ENCODE results near the gene CD22.
"Not testable (repeated sequence)": the region's sequence is repeated elsewhere in the genome, so short reads cannot be mapped to it uniquely, and the experiment has no call there.

Gene CD22

GRCh38 chr19:35358834-35359233, 29.8 kb downstream of the CD22 start:
- not testable (repeated sequence) for DNase-seq (ENCODE audit: low read depth in 2 of 2)

GRCh38 chr19:35359395-35359794, 30.4 kb downstream of the CD22 start:
- not testable (repeated sequence) for DNase-seq (ENCODE audit: low read depth in 2 of 2)

- not testable (repeated sequence) for DNase-seq (ENCODE audit: low read depth in 2 of 2)
Measured at GRCh38 chr19:35360081-35360480, 31.1 kb downstream of the CD22 start.

GRCh38 chr19:35360880-35361420, 32.0 kb downstream of the CD22 start:
- DNase-seq (ENCODE audit: low read depth in 2 of 2): no peak

GRCh38 chr19:35362261-35363000, 33.4 kb downstream of the CD22 start:
- no peak for DNase-seq (ENCODE audit: low read depth in 2 of 2)

GRCh38 chr19:35363001-35363590, 34.1 kb downstream of the CD22 start:
- DNase-seq (ENCODE audit: low read depth in 2 of 2): no peak

GRCh38 chr19:35363711-35364425, 34.9 kb downstream of the CD22 start:
- no peak for DNase-seq (ENCODE audit: low read depth in 2 of 2)

GRCh38 chr19:35365303-35365702, 36.3 kb downstream of the CD22 start:
- no peak for DNase-seq (ENCODE audit: low read depth in 2 of 2)

GRCh38 chr19:35368378-35368777, 39.4 kb downstream of the CD22 start:
- DNase-seq (ENCODE audit: low read depth in 2 of 2): no peak

- no peak for DNase-seq (ENCODE audit: low read depth in 2 of 2)
Measured at GRCh38 chr19:35369522-35369921, 40.5 kb downstream of the CD22 start.

- DNase-seq (ENCODE audit: low read depth in 2 of 2): no peak
Measured at GRCh38 chr19:35370722-35371121, 41.7 kb downstream of the CD22 start, which contains the start of gene GPR42. TSS of gene GPR42 (plus strand) at chr19:35371068. CDS start at chr19:35371360, 292 bp downstream.

- no peak for DNase-seq (ENCODE audit: low read depth in 2 of 2)
Measured at GRCh38 chr19:35373492-35373891, 44.5 kb downstream of the CD22 start.

- not testable (repeated sequence) for DNase-seq (ENCODE audit: low read depth in 2 of 2)
Measured at GRCh38 chr19:35374031-35374430, 45.0 kb downstream of the CD22 start.

GRCh38 chr19:35375505-35376307, 46.7 kb downstream of the CD22 start:
- no peak for DNase-seq (ENCODE audit: low read depth in 2 of 2)

GRCh38 chr19:35377656-35378055, 48.7 kb downstream of the CD22 start:
- DNase-seq (ENCODE audit: low read depth in 2 of 2): no peak

GRCh38 chr19:35378356-35378755, 49.4 kb downstream of the CD22 start:
- no peak for DNase-seq (ENCODE audit: low read depth in 2 of 2)

GRCh38 chr19:35379545-35379944, 50.6 kb downstream of the CD22 start:
- not testable (repeated sequence) for DNase-seq (ENCODE audit: low read depth in 2 of 2)

GRCh38 chr19:35379992-35380391, 51.0 kb downstream of the CD22 start:
- no peak for DNase-seq (ENCODE audit: low read depth in 2 of 2)

- DNase-seq (ENCODE audit: low read depth in 2 of 2): no peak
Measured at GRCh38 chr19:35380450-35381124, 51.6 kb downstream of the CD22 start.

- DNase-seq (ENCODE audit: low read depth in 2 of 2): no peak
Measured at GRCh38 chr19:35381318-35381717, 52.3 kb downstream of the CD22 start.

GRCh38 chr19:35381926-35382325, 52.9 kb downstream of the CD22 start:
- DNase-seq (ENCODE audit: low read depth in 2 of 2): no peak

Measured in stimulated activated CD8-positive, alpha-beta memory T cell treated with anti-CD3 and anti-CD28 coated beads, Interleukin-7, amount 100 ng/mL, for 4 hours (primary cell).